WTC11 (cell line): ENCODE data around the gene ANKMY1. TPM values are rescaled to one million over a fixed set of nuclear protein-coding genes. Genes with fewer than 3 reads are reported as not detected.
A peak's percentile ranks its signal among the peaks of the same experiment; 100 is the strongest.

Experiments used
- ATAC-seq: fragments of 200-7000 bp; cut with Tn5 transposase; 2 replicates; pipeline ENCODE4 v1.10.0; 2021; ENCODE audit warnings: mild to moderate bottlenecking, moderate library complexity
- CTCF ChIA-PET: fragments of 300-600 bp; sonication (Branson Sonifier 250); formaldehyde crosslinking; loops from one replicate; lab custom pipeline; 2021; ENCODE audit warnings: antibody characterized with exemption; lab: Charles Lee
- POLR2A ChIA-PET: fragments of 350-600 bp; sonication (Branson Sonifier 250); formaldehyde crosslinking; loops from one replicate; lab custom pipeline; 2021; ENCODE audit warnings: antibody characterized with exemption; lab: Charles Lee
- DNase-seq: peaks from one replicate; pipeline ENCODE4 v3.0.0; 2021; ENCODE audit warnings: low spot score
- H3K27ac Mint-ChIP-seq: 2 replicates; pipeline ENCODE4 v1.8.0; 2021; ENCODE audit warnings: mixed read lengths
- H3K27me3 Mint-ChIP-seq: 2 replicates; pipeline ENCODE4 v1.8.0; 2021; ENCODE audit warnings: low read depth, mild to moderate bottlenecking, moderate library complexity, mixed read lengths
- H3K36me3 Mint-ChIP-seq: 2 replicates; pipeline ENCODE4 v1.8.0; 2021; ENCODE audit warnings: mixed read lengths
- H3K4me1 Mint-ChIP-seq: 2 replicates; pipeline ENCODE4 v1.8.0; 2022; ENCODE audit warnings: mixed read lengths
- H3K4me3 Mint-ChIP-seq: 2 replicates; pipeline ENCODE4 v1.8.0; 2021; ENCODE audit warnings: mild to moderate bottlenecking, moderate library complexity, mixed read lengths
- H3K9me3 Mint-ChIP-seq: 2 replicates; pipeline ENCODE4 v1.8.0; 2021; ENCODE audit warnings: mixed read lengths
- ETV6 ChIP-seq: sonication (generic); formaldehyde crosslinking; IDR thresholded peaks from 2 replicates; pipeline ENCODE4 v1.8.1; 2022; ENCODE audit warnings: mild to moderate bottlenecking, missing genetic modification reagents
- GABPB1 ChIP-seq: sonication (generic); formaldehyde crosslinking; IDR thresholded peaks from 2 replicates; pipeline ENCODE4 v1.8.1; 2023; ENCODE audit warnings: mild to moderate bottlenecking, missing genetic modification reagents
- HMGA2 ChIP-seq: fragments of 250-450 bp; sonication (Bioruptor Pico); IDR thresholded peaks from 2 replicates; pipeline ENCODE4 v1.4.0; 2021; ENCODE audit warnings: mild to moderate bottlenecking, moderate library complexity
- IRF2 ChIP-seq: sonication (generic); formaldehyde crosslinking; IDR thresholded peaks from 2 replicates; pipeline ENCODE4 v1.8.0; 2022; ENCODE audit warnings: low read depth, missing genetic modification reagents, borderline replicate concordance
- JUN ChIP-seq: sonication (generic); formaldehyde crosslinking; IDR thresholded peaks from 2 replicates; pipeline ENCODE4 v1.8.0; 2023; ENCODE audit warnings: mild to moderate bottlenecking, missing genetic modification reagents
- NR3C1 ChIP-seq: sonication (generic); formaldehyde crosslinking; conservative IDR thresholded peaks from 2 replicates; pipeline ENCODE4 v1.8.1; 2023; ENCODE audit warnings: low read depth, mild to moderate bottlenecking, missing genetic modification reagents
- RELA ChIP-seq: sonication (generic); formaldehyde crosslinking; IDR thresholded peaks from 2 replicates; pipeline ENCODE4 v1.8.1; 2022; ENCODE audit warnings: missing genetic modification reagents, mild to moderate bottlenecking, borderline replicate concordance
- SMAD3 ChIP-seq: sonication (generic); formaldehyde crosslinking; IDR thresholded peaks from 2 replicates; pipeline ENCODE4 v1.8.0; 2022; ENCODE audit warnings: missing genetic modification reagents, mild to moderate bottlenecking, borderline replicate concordance
- SMAD4 ChIP-seq: sonication (generic); formaldehyde crosslinking; IDR thresholded peaks from 2 replicates; pipeline ENCODE4 v1.8.0; 2022; ENCODE audit warnings: mild to moderate bottlenecking, missing genetic modification reagents
- ZBTB21 ChIP-seq: sonication (generic); formaldehyde crosslinking; IDR thresholded peaks from 2 replicates; pipeline ENCODE4 v1.8.1; 2023; ENCODE audit warnings: mild to moderate bottlenecking, missing genetic modification reagents, borderline replicate concordance
- ZNF396 ChIP-seq: fragments of 250-450 bp; sonication (Bioruptor Pico); IDR thresholded peaks from 2 replicates; pipeline ENCODE4 v1.8.0; 2021; ENCODE audit warnings: mild to moderate bottlenecking, moderate library complexity, borderline replicate concordance
- total RNA-seq: library from RNA; stranded (reverse); gene quantifications from 3 replicates; pipeline ENCODE4 v1.2.3, GENCODE V29; 2021
- TF ChIP-seq, protein P1 (sequence below): fragments of 200-600 bp; IDR thresholded peaks from 2 replicates; pipeline ENCODE4 v1.8.0; 2022; ENCODE audit warnings: antibody characterized with exemption
- TF ChIP-seq, protein P2 (sequence below): sonication (generic); formaldehyde crosslinking; IDR thresholded peaks from 2 replicates; pipeline ENCODE4 v1.8.1; 2022; ENCODE audit warnings: low read depth, mild to moderate bottlenecking, moderate library complexity, missing genetic modification reagents, borderline replicate concordance
- TF ChIP-seq, protein P3 (sequence below): sonication (generic); formaldehyde crosslinking; IDR thresholded peaks from 2 replicates; pipeline ENCODE4 v1.8.0; 2022; ENCODE audit warnings: mild to moderate bottlenecking, missing genetic modification reagents
- TF ChIP-seq, protein P4 (sequence below): sonication (generic); formaldehyde crosslinking; IDR thresholded peaks from 2 replicates; pipeline ENCODE4 v1.8.1; 2023; ENCODE audit warnings: mild to moderate bottlenecking, moderate library complexity, missing genetic modification reagents
- TF ChIP-seq, protein P5 (sequence below): sonication (generic); formaldehyde crosslinking; IDR thresholded peaks from 2 replicates; pipeline ENCODE4 v1.8.1; 2023; ENCODE audit warnings: mild to moderate bottlenecking, missing genetic modification reagents, moderate library complexity
- TF ChIP-seq, protein P6 (sequence below): sonication (generic); formaldehyde crosslinking; IDR thresholded peaks from 2 replicates; pipeline ENCODE4 v1.8.1; 2022; ENCODE audit warnings: mild to moderate bottlenecking, moderate library complexity, missing genetic modification reagents

The ANKMY1 gene
- total RNA-seq, 1 experiment from 2014 or later, result 4.6 TPM

DNA sequence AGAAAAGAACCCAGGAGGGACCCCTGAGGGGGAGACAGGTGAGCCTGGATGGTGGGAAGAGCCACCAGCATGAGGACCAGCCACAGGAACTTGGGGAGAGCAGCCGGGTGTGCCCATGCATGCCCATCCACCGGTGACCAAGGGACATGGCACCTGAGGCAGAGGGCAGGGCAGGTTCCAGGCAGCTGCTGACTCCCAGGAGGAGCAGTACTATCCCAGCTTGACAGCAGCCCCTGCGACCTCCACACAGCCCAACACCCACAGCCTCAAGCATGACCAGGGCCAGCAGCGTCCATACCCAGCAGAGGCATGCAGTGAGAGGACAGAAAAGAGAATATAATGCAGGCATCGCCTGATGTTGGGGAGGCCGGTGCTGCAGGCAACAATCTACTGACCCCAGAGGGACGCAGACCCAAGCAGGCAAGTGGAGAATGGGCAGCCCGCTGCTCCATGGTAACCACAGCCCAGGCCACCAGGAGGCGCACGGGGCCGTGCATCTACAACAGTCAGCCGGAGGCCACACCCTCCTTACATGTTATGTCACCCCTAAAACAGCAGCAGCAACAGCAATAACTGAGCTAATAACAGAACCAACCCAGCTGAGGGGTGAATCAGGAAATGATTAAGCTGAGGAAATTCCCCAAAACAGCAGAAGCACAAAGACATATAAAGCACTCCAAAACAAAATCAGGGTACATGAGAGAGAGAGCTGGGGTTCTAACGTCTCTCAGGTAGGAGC lies 44.1 kb downstream of the ANKMY1 start:
- Mint-ChIP-seq H3K27me3 (peaks cover 17% of the 10 kb centered on the region), H3K9me3 (no peaks in the 10 kb centered on the region), H3K36me3 (no peaks in the 10 kb centered on the region), H3K27ac (no peak overlapping the region), H3K4me3 (no peak overlapping the region), H3K4me1 (no peaks in the 10 kb centered on the region)
- peak; percentile 90 for DNase-seq
- ChIA-PET POLR2A (no interaction called here), CTCF (interaction anchor here (0.6 to 2.7 kb wide), 30 partner anchors 8 to 363 kb away, joined by 3 to 24 read pairs (median 4); partner anchors contain the start of genes ANKMY1, CAPN10 and DUSP28)
- TF ChIP-seq, protein P1, sequence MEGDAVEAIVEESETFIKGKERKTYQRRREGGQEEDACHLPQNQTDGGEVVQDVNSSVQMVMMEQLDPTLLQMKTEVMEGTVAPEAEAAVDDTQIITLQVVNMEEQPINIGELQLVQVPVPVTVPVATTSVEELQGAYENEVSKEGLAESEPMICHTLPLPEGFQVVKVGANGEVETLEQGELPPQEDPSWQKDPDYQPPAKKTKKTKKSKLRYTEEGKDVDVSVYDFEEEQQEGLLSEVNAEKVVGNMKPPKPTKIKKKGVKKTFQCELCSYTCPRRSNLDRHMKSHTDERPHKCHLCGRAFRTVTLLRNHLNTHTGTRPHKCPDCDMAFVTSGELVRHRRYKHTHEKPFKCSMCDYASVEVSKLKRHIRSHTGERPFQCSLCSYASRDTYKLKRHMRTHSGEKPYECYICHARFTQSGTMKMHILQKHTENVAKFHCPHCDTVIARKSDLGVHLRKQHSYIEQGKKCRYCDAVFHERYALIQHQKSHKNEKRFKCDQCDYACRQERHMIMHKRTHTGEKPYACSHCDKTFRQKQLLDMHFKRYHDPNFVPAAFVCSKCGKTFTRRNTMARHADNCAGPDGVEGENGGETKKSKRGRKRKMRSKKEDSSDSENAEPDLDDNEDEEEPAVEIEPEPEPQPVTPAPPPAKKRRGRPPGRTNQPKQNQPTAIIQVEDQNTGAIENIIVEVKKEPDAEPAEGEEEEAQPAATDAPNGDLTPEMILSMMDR, result peak; percentile 80
- TF ChIP-seq GABPB1 (CRISPR knock-in tag), result no peak
- TF ChIP-seq, protein P2, sequence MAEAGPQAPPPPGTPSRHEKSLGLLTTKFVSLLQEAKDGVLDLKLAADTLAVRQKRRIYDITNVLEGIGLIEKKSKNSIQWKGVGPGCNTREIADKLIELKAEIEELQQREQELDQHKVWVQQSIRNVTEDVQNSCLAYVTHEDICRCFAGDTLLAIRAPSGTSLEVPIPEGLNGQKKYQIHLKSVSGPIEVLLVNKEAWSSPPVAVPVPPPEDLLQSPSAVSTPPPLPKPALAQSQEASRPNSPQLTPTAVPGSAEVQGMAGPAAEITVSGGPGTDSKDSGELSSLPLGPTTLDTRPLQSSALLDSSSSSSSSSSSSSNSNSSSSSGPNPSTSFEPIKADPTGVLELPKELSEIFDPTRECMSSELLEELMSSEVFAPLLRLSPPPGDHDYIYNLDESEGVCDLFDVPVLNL (CRISPR knock-in tag), result no peak
- TF ChIP-seq JUN (CRISPR knock-in tag), result no peak
- TF ChIP-seq IRF2 (CRISPR knock-in tag), result no peak
- TF ChIP-seq RELA, result no peak
- TF ChIP-seq ZBTB21, result no peak
- peak; percentile 98 for ATAC-seq

DNA sequence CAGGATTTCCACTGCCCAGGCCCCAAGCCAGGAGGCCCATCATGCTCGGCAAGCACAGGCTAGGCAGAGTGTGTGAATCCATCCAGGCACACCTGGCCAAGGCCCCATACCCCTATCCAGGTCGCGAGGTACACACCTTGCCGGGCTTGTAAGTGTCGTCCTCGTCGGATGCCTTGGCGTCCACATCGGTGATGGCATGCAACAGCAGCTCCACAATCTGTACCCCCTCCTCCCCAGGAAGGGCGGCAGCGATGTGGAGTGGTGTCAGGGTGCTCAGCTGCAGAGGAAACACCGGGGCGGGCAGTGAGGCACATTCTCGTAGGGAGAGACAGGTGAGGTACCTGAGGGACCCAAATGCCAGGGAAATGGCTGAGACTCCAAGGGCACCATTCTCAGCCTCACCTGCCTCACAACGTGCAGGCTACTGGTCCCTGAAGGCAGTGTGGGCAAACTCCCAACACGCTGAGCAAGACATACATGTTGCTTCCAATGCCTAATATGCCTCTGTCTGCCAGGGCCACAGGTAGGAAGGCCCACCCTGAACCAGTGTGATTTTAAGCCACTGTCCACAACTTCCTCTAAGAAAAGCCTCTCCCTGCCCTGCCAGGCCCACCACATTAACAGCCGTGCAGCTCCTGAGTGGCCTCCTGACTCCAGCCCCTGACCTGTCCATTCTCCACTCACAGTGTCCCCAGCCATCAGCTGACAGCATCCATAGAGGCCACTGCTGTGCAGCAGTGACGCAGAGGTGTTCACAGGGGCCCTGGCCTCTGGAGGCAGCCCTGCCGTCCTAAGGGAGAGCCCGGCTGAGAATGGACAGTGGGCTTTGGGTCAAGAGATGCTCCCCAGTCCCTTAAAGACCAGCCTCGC lies 44.9 kb downstream of the ANKMY1 start:
- H3K27ac Mint-ChIP-seq, result no peak overlapping the region
- H3K4me3 Mint-ChIP-seq, result no peak overlapping the region
- CTCF ChIA-PET, result interaction anchor here (1.1 to 2.7 kb wide), 9 partner anchors 11 to 363 kb away, joined by 3 to 24 read pairs (median 7); partner anchors contain the start of gene ANKMY1
- no peaks in the 10 kb centered on the region for H3K4me1 Mint-ChIP-seq
- no peak for ATAC-seq
- TF ChIP-seq SMAD4 (CRISPR knock-in tag) (no peak), HMGA2 (CRISPR knock-in tag) (no peak), SMAD3 (CRISPR knock-in tag) (no peak), ZNF396 (CRISPR knock-in tag) (no peak), ETV6 (no peak), NR3C1 (CRISPR knock-in tag) (no peak)
- TF ChIP-seq, protein P3, sequence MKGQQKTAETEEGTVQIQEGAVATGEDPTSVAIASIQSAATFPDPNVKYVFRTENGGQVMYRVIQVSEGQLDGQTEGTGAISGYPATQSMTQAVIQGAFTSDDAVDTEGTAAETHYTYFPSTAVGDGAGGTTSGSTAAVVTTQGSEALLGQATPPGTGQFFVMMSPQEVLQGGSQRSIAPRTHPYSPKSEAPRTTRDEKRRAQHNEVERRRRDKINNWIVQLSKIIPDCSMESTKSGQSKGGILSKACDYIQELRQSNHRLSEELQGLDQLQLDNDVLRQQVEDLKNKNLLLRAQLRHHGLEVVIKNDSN (CRISPR knock-in tag), result no peak
- TF ChIP-seq, protein P4, sequence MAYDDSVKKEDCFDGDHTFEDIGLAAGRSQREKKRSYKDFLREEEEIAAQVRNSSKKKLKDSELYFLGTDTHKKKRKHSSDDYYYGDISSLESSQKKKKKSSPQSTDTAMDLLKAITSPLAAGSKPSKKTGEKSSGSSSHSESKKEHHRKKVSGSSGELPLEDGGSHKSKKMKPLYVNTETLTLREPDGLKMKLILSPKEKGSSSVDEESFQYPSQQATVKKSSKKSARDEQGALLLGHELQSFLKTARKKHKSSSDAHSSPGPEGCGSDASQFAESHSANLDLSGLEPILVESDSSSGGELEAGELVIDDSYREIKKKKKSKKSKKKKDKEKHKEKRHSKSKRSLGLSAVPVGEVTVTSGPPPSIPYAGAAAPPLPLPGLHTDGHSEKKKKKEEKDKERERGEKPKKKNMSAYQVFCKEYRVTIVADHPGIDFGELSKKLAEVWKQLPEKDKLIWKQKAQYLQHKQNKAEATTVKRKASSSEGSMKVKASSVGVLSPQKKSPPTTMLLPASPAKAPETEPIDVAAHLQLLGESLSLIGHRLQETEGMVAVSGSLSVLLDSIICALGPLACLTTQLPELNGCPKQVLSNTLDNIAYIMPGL (CRISPR knock-in tag), result no peak
- TF ChIP-seq, protein P5, sequence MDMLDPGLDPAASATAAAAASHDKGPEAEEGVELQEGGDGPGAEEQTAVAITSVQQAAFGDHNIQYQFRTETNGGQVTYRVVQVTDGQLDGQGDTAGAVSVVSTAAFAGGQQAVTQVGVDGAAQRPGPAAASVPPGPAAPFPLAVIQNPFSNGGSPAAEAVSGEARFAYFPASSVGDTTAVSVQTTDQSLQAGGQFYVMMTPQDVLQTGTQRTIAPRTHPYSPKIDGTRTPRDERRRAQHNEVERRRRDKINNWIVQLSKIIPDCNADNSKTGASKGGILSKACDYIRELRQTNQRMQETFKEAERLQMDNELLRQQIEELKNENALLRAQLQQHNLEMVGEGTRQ, result no peak
- TF ChIP-seq, protein P2 (CRISPR knock-in tag), result no peak
- TF ChIP-seq, protein P6, sequence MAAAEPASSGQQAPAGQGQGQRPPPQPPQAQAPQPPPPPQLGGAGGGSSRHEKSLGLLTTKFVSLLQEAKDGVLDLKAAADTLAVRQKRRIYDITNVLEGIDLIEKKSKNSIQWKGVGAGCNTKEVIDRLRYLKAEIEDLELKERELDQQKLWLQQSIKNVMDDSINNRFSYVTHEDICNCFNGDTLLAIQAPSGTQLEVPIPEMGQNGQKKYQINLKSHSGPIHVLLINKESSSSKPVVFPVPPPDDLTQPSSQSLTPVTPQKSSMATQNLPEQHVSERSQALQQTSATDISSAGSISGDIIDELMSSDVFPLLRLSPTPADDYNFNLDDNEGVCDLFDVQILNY (CRISPR knock-in tag), result no peak
- TF ChIP-seq, all 79 proteins: peak for 0
- Mint-ChIP-seq H3K36me3 (no peaks in the 10 kb centered on the region), H3K9me3 (no peaks in the 10 kb centered on the region), H3K27me3 (peaks cover 10% of the 10 kb centered on the region)
- POLR2A ChIA-PET, result no interaction called here
- DNase-seq, result no peak
